Uterus (tissue), 2 donors: ENCODE results near the gene NCOR1.

Experiments
- POLR2A ChIP-seq, 2 donors: fragments of 450-650 bp; IDR thresholded peaks; one replicate each; pipeline ENCODE4 v1.6.1; 2016; ENCODE audit warnings: antibody characterized with exemption in 2 of 2, mild to moderate bottlenecking in 1 of 2, moderate library complexity in 1 of 2
- TF ChIP-seq, protein P1 (sequence below), 4 experiments: fragments of 200-600 bp in 2 of 4; fragments of 450-650 bp in 2 of 4; sonication (generic) in 2 of 4; IDR thresholded peaks; one replicate each; pipeline ENCODE4 v1.5.1; 2016 to 2019; ENCODE audit warnings: antibody characterized with exemption in 4 of 4, mild to moderate bottlenecking in 2 of 4, moderate library complexity in 1 of 4

DNA sequence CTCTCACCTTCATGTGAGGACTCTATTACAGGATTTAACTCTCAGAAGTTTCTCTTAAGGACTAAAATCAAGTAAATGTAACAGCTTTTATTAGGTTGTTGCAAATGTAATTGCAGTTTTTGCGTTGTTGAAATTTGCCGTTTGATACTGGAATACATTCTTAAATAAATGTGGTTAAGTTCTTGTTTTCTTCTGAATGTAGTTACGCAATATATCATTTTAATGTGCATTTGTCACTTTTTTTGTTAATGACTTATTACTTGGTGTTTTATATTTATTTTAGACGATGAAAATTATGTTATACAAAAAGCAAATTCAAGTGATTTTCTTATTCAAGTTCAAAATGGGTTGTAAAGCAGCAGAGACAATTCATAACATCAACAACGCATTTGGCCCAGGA lies 139.4 kb downstream of the NCOR1 start:
- TF ChIP-seq POLR2A (IDR thresholded peaks at IDR 0.05): no peak
- TF ChIP-seq, protein P1, sequence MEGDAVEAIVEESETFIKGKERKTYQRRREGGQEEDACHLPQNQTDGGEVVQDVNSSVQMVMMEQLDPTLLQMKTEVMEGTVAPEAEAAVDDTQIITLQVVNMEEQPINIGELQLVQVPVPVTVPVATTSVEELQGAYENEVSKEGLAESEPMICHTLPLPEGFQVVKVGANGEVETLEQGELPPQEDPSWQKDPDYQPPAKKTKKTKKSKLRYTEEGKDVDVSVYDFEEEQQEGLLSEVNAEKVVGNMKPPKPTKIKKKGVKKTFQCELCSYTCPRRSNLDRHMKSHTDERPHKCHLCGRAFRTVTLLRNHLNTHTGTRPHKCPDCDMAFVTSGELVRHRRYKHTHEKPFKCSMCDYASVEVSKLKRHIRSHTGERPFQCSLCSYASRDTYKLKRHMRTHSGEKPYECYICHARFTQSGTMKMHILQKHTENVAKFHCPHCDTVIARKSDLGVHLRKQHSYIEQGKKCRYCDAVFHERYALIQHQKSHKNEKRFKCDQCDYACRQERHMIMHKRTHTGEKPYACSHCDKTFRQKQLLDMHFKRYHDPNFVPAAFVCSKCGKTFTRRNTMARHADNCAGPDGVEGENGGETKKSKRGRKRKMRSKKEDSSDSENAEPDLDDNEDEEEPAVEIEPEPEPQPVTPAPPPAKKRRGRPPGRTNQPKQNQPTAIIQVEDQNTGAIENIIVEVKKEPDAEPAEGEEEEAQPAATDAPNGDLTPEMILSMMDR (IDR thresholded peaks at IDR 0.05): no peak
